Ectodermal cell (in vitro differentiated cells): ENCODE results near the gene KRT74.

Experiments
- H3K27ac ChIP-seq: 2 replicates; pipeline ENCODE4 v1.7.0; 2013; ENCODE audit warnings: mild to moderate bottlenecking, low read depth, low read length; ENCODE audit not compliant: insufficient read depth, poor library complexity, severe bottlenecking
- H3K27me3 ChIP-seq: 2 replicates; pipeline ENCODE4 v1.7.0; 2013; ENCODE audit warnings: mild to moderate bottlenecking, low read length; ENCODE audit not compliant: insufficient read depth, control insufficient read depth, poor library complexity, severe bottlenecking
- H3K36me3 ChIP-seq: one replicate; pipeline ENCODE4 v1.7.0; 2013; ENCODE audit warnings: low read length; ENCODE audit not compliant: control insufficient read depth, insufficient read depth
- H3K4me1 ChIP-seq: one replicate; pipeline ENCODE4 v1.7.0; 2013; ENCODE audit warnings: low read length; ENCODE audit not compliant: control insufficient read depth, insufficient read depth
- H3K4me3 ChIP-seq: 2 replicates; pipeline ENCODE4 v1.7.0; 2013; ENCODE audit warnings: low read depth, low read length, control low read depth; ENCODE audit not compliant: insufficient read depth
- H3K9me3 ChIP-seq: 2 replicates; pipeline ENCODE4 v1.7.0; 2013; ENCODE audit warnings: mild to moderate bottlenecking, low read length, moderate library complexity; ENCODE audit not compliant: control insufficient read depth
- WGBS, 2 experiments: methylation state at CpG; one replicate each; pipeline ENCODE4 v1.1.7; 2013; ENCODE audit warnings: missing lambda C conversion rate in 2 of 2; 5-methylcytosine and 5-hydroxymethylcytosine counted together

The KRT74 gene

DNA sequence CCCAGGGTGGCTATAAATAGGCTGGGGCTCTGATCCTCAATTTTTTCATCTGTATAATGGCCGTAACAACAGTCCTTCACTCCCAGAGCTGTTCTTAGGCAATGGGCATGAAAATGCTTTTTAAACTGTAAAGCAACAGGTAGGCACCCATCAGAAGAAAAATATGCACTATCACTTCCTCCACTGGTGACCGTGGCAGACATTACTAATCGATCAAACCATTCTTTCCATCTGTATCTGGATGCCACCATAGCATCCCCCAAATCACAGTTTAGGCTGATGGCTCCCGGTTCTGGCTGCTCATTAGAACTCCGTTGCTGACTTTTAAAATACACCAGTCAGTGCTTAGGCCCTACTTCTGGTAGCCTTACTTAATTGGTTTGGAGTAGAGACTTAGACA lies 31.9 kb downstream of the KRT74 start:
- H3K27me3 ChIP-seq, result no peaks in the 10 kb centered on the region
- H3K4me1 ChIP-seq, result no peaks in the 10 kb centered on the region
- no peak overlapping the region for H3K4me3 ChIP-seq
- no peaks in the 10 kb centered on the region for H3K9me3 ChIP-seq
- 91 to 94% methylated on average over 5 of the region's 5 CpGs for WGBS, 2 experiments
- no peaks in the 10 kb centered on the region for H3K36me3 ChIP-seq
- H3K27ac ChIP-seq, result no peak overlapping the region

DNA sequence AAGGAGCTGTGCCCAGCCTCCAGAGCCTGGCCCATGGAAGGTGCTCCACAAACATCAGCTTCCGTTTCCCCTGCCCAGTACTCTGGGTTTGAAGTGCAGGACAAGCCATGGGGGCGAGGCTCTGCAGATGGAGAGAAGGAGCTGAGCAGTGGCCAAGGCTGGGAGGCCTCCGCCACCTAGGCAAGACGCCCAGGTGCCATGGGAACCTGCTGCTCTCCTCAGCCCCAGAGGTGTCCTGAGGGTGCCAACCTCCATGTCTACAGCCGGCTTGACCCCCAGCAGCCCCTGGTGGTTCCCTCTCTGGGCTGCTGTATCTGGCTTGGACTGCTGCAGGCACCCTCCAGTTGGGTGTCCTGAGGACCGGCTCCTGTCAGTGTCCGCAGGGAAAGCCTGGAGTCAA lies 33.1 kb downstream of the KRT74 start:
- Histone ChIP-seq H3K9me3 (no peaks in the 10 kb centered on the region), H3K4me3 (no peak overlapping the region), H3K36me3 (no peaks in the 10 kb centered on the region), H3K27ac (no peak overlapping the region), H3K27me3 (no peaks in the 10 kb centered on the region), H3K4me1 (no peaks in the 10 kb centered on the region)
- WGBS, 2 experiments, result 93 to 96% methylated on average over 7 of the region's 7 CpGs

DNA sequence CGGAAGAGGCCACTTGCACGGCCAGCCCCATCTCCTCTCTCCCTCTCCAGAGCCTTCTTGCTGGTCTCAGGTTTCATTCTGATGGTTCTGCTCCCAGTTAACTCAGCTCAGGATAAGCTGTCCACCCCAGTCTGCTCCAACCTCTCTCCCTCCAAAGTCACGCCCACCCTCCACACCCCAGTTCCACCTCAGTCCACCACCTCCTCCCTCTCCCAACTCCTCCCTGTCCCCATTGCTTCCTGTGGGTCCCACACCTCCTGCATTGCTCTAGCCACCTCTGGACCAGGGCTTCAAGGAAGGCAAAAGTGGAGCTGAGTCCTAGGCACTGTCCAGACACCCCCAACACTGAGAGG lies 33.8 kb downstream of the KRT74 start:
- H3K36me3 ChIP-seq, result no peaks in the 10 kb centered on the region
- no peaks in the 10 kb centered on the region for H3K4me1 ChIP-seq
- H3K27ac ChIP-seq, result no peak overlapping the region
- WGBS, 2 experiments, result 91 to 92% methylated on average over 3 of the region's 3 CpGs
- H3K4me3 ChIP-seq, result no peak overlapping the region
- H3K27me3 ChIP-seq, result no peaks in the 10 kb centered on the region
- H3K9me3 ChIP-seq, result no peaks in the 10 kb centered on the region

DNA sequence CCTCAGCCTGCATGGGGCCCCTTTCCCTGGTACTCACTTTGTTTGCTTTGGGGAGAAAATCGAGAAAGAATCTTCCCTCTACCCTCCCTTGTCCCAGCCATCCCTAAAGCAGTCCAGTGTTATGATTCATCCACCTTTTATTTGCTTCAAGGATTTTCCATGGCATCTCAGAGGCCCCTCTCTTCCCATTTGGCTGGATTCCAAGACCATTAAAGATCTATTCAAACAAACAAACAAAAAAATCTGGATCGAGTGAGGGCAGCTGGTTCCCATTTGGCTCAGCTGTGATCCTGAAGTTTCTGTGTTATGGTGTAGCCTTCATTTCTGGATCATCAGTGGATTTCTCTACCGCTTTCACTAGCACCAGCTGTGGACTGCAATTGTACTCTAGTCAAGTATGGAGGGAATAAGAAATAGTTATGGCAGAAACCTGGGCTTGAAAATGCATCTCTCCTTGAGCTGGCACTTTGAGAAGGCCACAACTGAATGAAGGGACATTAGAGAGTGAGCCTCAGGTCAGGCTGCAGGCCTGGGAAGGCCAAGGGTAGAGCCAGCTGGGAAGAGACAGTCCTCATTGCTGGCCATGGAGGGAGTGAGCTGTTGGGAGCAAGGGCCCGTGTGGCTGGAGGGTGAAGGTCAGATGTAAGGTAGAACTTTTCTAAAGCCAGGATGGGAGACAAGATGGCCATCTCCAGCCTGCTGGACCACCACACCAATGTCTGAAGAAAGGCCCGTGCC lies 34.4 kb downstream of the KRT74 start:
- Histone ChIP-seq H3K4me1 (no peaks in the 10 kb centered on the region), H3K36me3 (no peaks in the 10 kb centered on the region), H3K9me3 (no peaks in the 10 kb centered on the region), H3K27me3 (no peaks in the 10 kb centered on the region), H3K27ac (no peak overlapping the region), H3K4me3 (no peak overlapping the region)
- WGBS, 2 experiments, result 91 to 93% methylated on average over 5 of the region's 5 CpGs

DNA sequence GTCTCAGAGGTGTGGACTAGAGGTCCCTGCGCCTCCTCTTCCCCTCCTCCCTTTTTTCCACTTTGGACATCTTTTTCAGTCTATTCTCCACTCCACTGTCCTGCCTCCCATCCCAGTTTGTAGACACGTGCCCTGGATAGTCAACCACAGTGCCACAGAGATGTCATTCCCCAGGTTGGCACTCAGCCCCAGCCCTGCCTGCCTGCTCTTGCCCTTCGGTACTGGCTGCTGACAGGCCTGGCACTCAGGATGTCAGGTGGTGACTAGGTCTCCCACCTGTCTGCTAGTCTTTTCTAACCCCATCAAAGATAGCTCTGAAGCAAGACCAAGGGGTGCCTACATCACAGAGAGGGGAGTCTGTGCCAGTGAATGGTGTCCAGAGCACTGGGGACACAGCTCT lies 36.5 kb downstream of the KRT74 start:
- H3K9me3 ChIP-seq, result no peaks in the 10 kb centered on the region
- no peaks in the 10 kb centered on the region for H3K27me3 ChIP-seq
- 92 to 94% methylated on average over 3 of the region's 3 CpGs for WGBS, 2 experiments
- no peak overlapping the region for H3K4me3 ChIP-seq
- no peaks in the 10 kb centered on the region for H3K4me1 ChIP-seq
- no peak overlapping the region for H3K27ac ChIP-seq
- H3K36me3 ChIP-seq, result no peaks in the 10 kb centered on the region

DNA sequence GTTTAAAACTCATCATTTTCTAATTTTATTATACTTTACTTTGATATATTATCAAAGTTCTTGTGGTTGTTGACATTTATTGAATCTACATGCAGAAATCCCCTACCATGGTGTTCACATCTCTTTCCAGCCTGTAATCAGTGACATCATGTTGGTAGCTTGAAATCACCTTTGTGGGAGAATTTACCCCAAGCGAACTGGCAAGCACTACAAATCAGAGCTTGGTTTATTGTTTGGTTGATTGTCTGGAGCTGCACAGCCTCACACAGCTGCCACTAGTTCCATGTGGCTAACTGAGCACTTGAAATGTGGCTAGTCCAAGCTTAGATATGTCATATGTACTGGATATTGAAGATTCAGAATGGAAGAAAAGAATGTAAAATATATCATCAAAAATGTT lies 38.1 kb downstream of the KRT74 start:
- H3K4me3 ChIP-seq, result no peak overlapping the region
- no peaks in the 10 kb centered on the region for H3K4me1 ChIP-seq
- WGBS, 2 experiments, result 0% methylated on average over 1 of the region's 1 CpG
- no peaks in the 10 kb centered on the region for H3K36me3 ChIP-seq
- H3K9me3 ChIP-seq, result no peaks in the 10 kb centered on the region
- H3K27ac ChIP-seq, result no peak overlapping the region
- no peaks in the 10 kb centered on the region for H3K27me3 ChIP-seq

DNA sequence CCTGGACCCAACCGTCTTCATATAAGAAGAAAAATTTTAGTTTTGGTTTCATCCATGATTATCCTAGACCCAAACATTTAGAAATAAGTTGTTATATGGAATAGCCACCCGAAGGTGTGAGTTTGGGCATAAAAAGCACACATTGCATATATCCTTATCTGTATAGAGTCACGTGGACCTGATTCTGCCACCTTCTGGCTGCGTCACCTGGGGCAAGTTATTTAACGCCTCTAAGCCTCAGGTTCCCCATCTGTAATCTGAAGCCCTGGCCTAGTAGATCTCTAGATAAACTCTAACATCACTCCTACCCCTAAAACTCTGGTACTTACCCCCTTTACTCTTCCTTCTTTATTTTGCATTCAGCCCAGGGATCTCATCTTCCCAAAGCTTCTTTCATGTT lies 39.2 kb downstream of the KRT74 start:
- WGBS, 2 experiments, result 74 to 81% methylated on average over 5 of the region's 5 CpGs
- Histone ChIP-seq H3K4me3 (no peak overlapping the region), H3K4me1 (no peaks in the 10 kb centered on the region), H3K9me3 (no peaks in the 10 kb centered on the region), H3K27ac (no peak overlapping the region), H3K36me3 (no peaks in the 10 kb centered on the region), H3K27me3 (no peaks in the 10 kb centered on the region)

DNA sequence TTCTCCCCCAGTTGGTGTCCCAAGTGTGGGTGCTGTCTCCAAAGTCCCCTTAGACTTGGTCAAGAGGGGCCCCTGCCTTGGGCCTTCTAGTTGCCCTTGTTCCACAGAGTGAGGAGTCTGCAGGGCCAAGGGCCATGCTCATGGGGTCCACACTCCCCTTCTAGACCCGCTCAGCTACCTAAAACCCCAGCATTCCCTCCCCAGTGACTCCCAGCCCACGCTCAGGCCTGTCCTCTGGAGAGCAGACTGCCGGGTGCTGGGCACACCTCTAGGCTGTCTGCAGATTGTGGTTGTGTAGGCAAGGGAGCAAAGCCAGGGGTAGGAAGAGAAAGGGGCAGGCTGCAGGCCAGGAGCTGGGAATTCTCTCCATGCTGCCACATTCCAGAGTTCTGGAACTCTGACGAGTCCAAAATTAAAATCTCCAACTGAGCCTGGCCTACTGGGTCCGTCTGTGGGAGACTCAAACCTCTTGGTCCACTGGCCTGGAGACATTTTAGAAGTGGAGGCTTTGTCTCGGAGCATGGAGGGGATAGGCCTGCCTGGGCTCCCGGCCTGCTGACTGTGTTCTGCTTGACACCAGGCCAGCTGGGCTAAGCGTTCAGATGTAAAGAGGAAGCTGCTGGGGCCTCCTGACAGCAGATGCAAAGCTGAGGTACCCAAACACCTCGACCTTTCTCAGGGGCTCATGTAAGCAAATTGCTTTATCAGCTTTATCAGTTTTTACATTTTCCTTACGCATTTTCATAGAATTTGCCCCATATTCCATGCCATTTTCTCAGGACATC lies 39.8 kb downstream of the KRT74 start:
- no peak overlapping the region for H3K27ac ChIP-seq
- no peaks in the 10 kb centered on the region for H3K27me3 ChIP-seq
- no peaks in the 10 kb centered on the region for H3K4me1 ChIP-seq
- H3K36me3 ChIP-seq, result no peaks in the 10 kb centered on the region
- 88 to 90% methylated on average over 10 of the region's 10 CpGs for WGBS, 2 experiments
- H3K4me3 ChIP-seq, result no peak overlapping the region
- H3K9me3 ChIP-seq, result no peaks in the 10 kb centered on the region

DNA sequence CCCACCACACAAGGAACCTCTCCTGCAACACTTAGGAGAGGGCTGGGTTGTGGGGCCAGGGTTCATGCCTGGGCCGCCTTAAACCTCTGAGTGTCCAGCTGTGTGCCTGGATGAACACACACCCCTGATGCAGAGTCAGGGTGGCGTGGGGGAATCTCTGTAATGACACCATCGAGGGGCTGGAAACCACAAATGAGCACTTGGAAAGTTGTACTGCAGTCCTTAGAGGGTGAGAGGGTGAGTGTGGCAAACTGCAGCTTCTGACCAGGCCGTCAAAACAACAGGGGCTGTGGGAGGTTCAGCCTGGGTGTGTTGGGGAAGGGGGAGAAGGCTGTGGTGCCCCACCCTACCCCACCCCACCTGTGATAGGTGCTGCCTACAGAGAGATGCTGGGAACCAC lies 41.0 kb downstream of the KRT74 start:
- no peaks in the 10 kb centered on the region for H3K9me3 ChIP-seq
- no peak overlapping the region for H3K4me3 ChIP-seq
- H3K4me1 ChIP-seq, result no peaks in the 10 kb centered on the region
- 63 to 67% methylated on average over 4 of the region's 4 CpGs for WGBS, 2 experiments
- no peaks in the 10 kb centered on the region for H3K27me3 ChIP-seq
- H3K36me3 ChIP-seq, result no peaks in the 10 kb centered on the region
- no peak overlapping the region for H3K27ac ChIP-seq

DNA sequence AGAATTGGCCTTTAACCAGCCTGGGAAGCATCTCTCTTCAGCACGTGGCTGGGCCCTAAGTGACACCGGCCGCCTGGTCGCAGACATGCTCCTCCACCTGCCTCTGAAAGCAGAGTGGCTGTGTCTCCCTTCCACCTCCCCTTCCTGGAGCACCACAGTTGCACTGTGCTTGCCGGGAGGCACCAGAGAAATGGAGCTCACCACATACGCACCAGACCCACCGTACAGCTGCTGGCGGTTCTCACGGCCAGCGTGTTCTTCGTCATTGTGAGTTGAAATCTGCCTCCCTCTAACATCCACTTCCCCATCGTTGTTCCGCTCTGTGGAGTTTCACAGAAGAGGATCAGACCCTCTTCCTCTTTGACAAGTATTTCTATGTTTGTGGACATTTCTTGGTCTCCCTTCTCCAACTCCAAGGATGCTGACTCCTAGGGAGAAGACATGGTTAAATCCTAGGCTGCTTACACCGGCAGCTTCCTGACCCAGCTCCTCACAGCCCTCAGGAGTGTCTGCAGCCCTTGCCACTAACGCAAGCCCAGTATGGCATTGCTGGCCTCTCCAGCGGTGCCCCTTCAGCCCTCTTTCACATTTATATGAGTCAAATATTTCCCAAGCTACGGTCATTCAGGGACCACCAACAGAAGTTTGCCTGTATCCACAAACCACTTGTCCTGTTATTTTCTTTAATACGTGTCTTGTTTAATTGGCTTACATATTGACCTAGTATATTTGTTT lies 41.9 kb downstream of the KRT74 start:
- Histone ChIP-seq H3K9me3 (no peaks in the 10 kb centered on the region), H3K27ac (no peak overlapping the region), H3K4me1 (no peaks in the 10 kb centered on the region), H3K36me3 (no peaks in the 10 kb centered on the region), H3K27me3 (no peaks in the 10 kb centered on the region), H3K4me3 (no peak overlapping the region)
- WGBS, 2 experiments, result 75% methylated on average over 16 of the region's 18 CpGs
